NCI-H2196 (cell line): Measurements from ENCODE around the gene HS2ST1.
"Not testable (repeated sequence)": the region's sequence is repeated elsewhere in the genome, so short reads cannot be mapped to it uniquely, and the experiment has no call there.

ENCODE experiments used
- DNase-seq: peaks from one replicate; lab custom pipeline; 2025; ENCODE audit not compliant: unreplicated experiment; lab: John Stamatoyannopoulos, UW

HS2ST1 gene

GRCh38 chr1:86924324-86924960 is 10.0 kb downstream of the HS2ST1 start:
- no peak for DNase-seq

- DNase-seq = no peak
Measured at GRCh38 chr1:86925742-86926141, 11.3 kb downstream of the HS2ST1 start.

- DNase-seq = no peak
Measured at GRCh38 chr1:86926883-86927282, 12.4 kb downstream of the HS2ST1 start.

GRCh38 chr1:86928819-86929218 is 14.4 kb downstream of the HS2ST1 start:
- DNase-seq = no peak

GRCh38 chr1:86933051-86933450 is 18.6 kb downstream of the HS2ST1 start:
- DNase-seq = no peak

GRCh38 chr1:86933562-86934377 is 19.3 kb downstream of the HS2ST1 start:
- DNase-seq = no peak

GRCh38 chr1:86938450-86938849 is 24.0 kb downstream of the HS2ST1 start:
- DNase-seq = no peak

GRCh38 chr1:86938855-86939254 is 24.4 kb downstream of the HS2ST1 start:
- DNase-seq = no peak

GRCh38 chr1:86939406-86939805 is 25.0 kb downstream of the HS2ST1 start:
- DNase-seq = no peak

- no peak for DNase-seq
Measured at GRCh38 chr1:86940599-86940998, 26.2 kb downstream of the HS2ST1 start.

- no peak for DNase-seq
Measured at GRCh38 chr1:86942042-86942441, 27.6 kb downstream of the HS2ST1 start.

- DNase-seq = no peak
Measured at GRCh38 chr1:86942743-86943142, 28.3 kb downstream of the HS2ST1 start.

GRCh38 chr1:86948212-86948611 is 33.8 kb downstream of the HS2ST1 start:
- DNase-seq = no peak

- no peak for DNase-seq
Measured at GRCh38 chr1:86950712-86951419, 36.4 kb downstream of the HS2ST1 start.

GRCh38 chr1:86951430-86951829 is 37.0 kb downstream of the HS2ST1 start:
- no peak for DNase-seq

- no peak for DNase-seq
Measured at GRCh38 chr1:86953167-86953566, 38.7 kb downstream of the HS2ST1 start.

GRCh38 chr1:86955678-86956077 is 41.2 kb downstream of the HS2ST1 start:
- DNase-seq = no peak

- DNase-seq = no peak
Measured at GRCh38 chr1:86956221-86956620, 41.8 kb downstream of the HS2ST1 start.

- DNase-seq = no peak
Measured at GRCh38 chr1:86957221-86957620, 42.8 kb downstream of the HS2ST1 start.

GRCh38 chr1:86960548-86960947 is 46.1 kb downstream of the HS2ST1 start:
- no peak for DNase-seq

- DNase-seq = not testable (repeated sequence)
Measured at GRCh38 chr1:86963841-86964240, 49.4 kb downstream of the HS2ST1 start.
